K562 (cell line): Measurements from ENCODE around the gene CELA3B. TPM values are rescaled to one million over a fixed set of nuclear protein-coding genes. Genes with fewer than 3 reads are reported as not detected.

ENCODE experiments used
- ATAC-seq: fragments of 200-7000 bp; cut with Tn5 transposase; 3 replicates; pipeline ENCODE4 v1.9.1; 2020; ENCODE audit warnings: moderate library complexity
- BruUV-seq: library from RNA; stranded (reverse); fragments of 400-500 nt; replicated peaks from 2 replicates; lab custom pipeline; 2021; lab: Mats Ljungman, UMichigan
- CTCF ChIA-PET: fragments of 300-600 bp; formaldehyde crosslinking; extraction: SDS; loops from one replicate; lab custom pipeline; 2021; ENCODE audit warnings: low intra/inter-chr PET ratio; lab: Yijun Ruan, JAX
- POLR2A ChIA-PET: fragments of 300-600, 350-650 bp; sonication (Branson Sonifier 250); formaldehyde crosslinking; extraction: SDS; loops from one replicate; lab custom pipeline; 2021; ENCODE audit warnings: antibody characterized with exemption, inconsistent platforms; lab: Yijun Ruan, JAX
- DNase-seq, 4 experiments: peaks; one replicate each; pipeline versions ENCODE4 v3.0.0 to v3.0.0-alpha.2; 2011 to 2018; ENCODE audit warnings: low spot score in 3 of 4, mixed read lengths in 3 of 4; ENCODE audit errors: extremely low read depth in 1 of 4
- FAIRE-seq: peaks from 2 replicates; lab custom pipeline; 2011; peaks lifted over from hg19 to GRCh38; lab: Jason Lieb, UNC
- H2AFZ ChIP-seq: 2 replicates; pipeline ENCODE4 v1.6.0; 2011; ENCODE audit warnings: low read depth, low read length, control low read depth, inconsistent platforms
- H3K27ac ChIP-seq: fragments of 200-600 bp; 3 replicates; pipeline ENCODE4 v1.8.0; 2011; ENCODE audit warnings: low read depth, mild to moderate bottlenecking, control low read depth, inconsistent platforms, low read length, moderate library complexity, mixed read lengths; ENCODE audit errors: extremely low read depth
- H3K27me3 ChIP-seq, 2 experiments: fragments of 300-600 bp in 1 of 2; 2 replicates in 1 of 2; 3 replicates in 1 of 2; pipeline versions ENCODE4 v1.6.0 to v1.8.0; 2011; ENCODE audit warnings: inconsistent platforms in 2 of 2, low read length in 2 of 2, mild to moderate bottlenecking in 1 of 2, mixed read lengths in 1 of 2, moderate library complexity in 1 of 2; ENCODE audit not compliant: control insufficient read depth in 2 of 2, insufficient read depth in 2 of 2
- H3K36me3 ChIP-seq: fragments of 300-600 bp; 3 replicates; pipeline ENCODE4 v1.8.0; 2011; ENCODE audit warnings: mild to moderate bottlenecking, low read length, inconsistent platforms; ENCODE audit not compliant: control insufficient read depth, insufficient read depth
- H3K4me1 ChIP-seq, 2 experiments: fragments of 200-600 bp in 1 of 2; replicated peaks in 1 of 2; 2 replicates in 1 of 2; 3 replicates in 1 of 2; pipeline versions ENCODE4 v1.5.1 to v1.8.0; 2011; ENCODE audit warnings: inconsistent platforms in 2 of 2, low read length in 2 of 2, mild to moderate bottlenecking in 1 of 2, mixed read lengths in 1 of 2, moderate library complexity in 1 of 2; ENCODE audit not compliant: control insufficient read depth in 2 of 2, insufficient read depth in 2 of 2
- H3K4me2 ChIP-seq: 2 replicates; pipeline ENCODE4 v1.6.1; 2011; ENCODE audit warnings: low read length, control low read depth, inconsistent platforms, mixed read lengths; ENCODE audit not compliant: insufficient read depth
- H3K4me3 ChIP-seq: fragments of 200-600 bp; sonication (generic), shearing (Covaris generic); 2 replicates; pipeline ENCODE4 v1.5.1; 2016; ENCODE audit warnings: control low read depth, inconsistent platforms
- H3K79me2 ChIP-seq: fragments of 200-600 bp; 3 replicates; pipeline ENCODE4 v1.8.0; 2011; ENCODE audit warnings: low read length, inconsistent platforms; ENCODE audit not compliant: control insufficient read depth, insufficient read depth
- H3K9ac ChIP-seq, 2 experiments: 2 replicates each; pipeline versions ENCODE4 v1.6.0 to v1.6.1; 2011; ENCODE audit warnings: low read depth in 2 of 2, low read length in 2 of 2, control low read depth in 1 of 2, inconsistent platforms in 1 of 2, mild to moderate bottlenecking in 1 of 2, mixed read lengths in 1 of 2; ENCODE audit not compliant: insufficient read depth in 1 of 2
- H3K9me1 ChIP-seq: one replicate; pipeline ENCODE4 v1.6.0; 2011; ENCODE audit warnings: inconsistent platforms, mild to moderate bottlenecking, low read length, moderate library complexity; ENCODE audit not compliant: control insufficient read depth, insufficient read depth
- H3K9me3 ChIP-seq: replicated peaks from 2 replicates; pipeline ENCODE4 v1.5.1; 2011; ENCODE audit warnings: low read depth, low read length, inconsistent platforms; ENCODE audit not compliant: control insufficient read depth, insufficient read depth
- H4K20me1 ChIP-seq: replicated peaks from 2 replicates; pipeline ENCODE4 v1.6.1; 2011; ENCODE audit warnings: low read length, inconsistent platforms, mixed read lengths; ENCODE audit not compliant: control insufficient read depth, insufficient read depth
- DDX20 ChIP-seq: fragments of 450-650 bp; IDR thresholded peaks from 2 replicates; pipeline ENCODE4 v1.6.1; 2016; ENCODE audit warnings: missing genetic modification characterization, low read depth, mild to moderate bottlenecking, missing compliant biosample characterization, moderate library complexity
- ETS1 ChIP-seq: conservative IDR thresholded peaks from 2 replicates; pipeline ENCODE4 v1.6.1; 2011; ENCODE audit warnings: low read depth, mild to moderate bottlenecking, low read length; ENCODE audit not compliant: control insufficient read depth
- HMBOX1 ChIP-seq: sonication (generic); IDR thresholded peaks from 2 replicates; pipeline ENCODE4 v1.6.1; 2016
- KAT2B ChIP-seq: IDR thresholded peaks from one replicate; pipeline ENCODE4 v1.6.1; 2012; ENCODE audit warnings: low read depth, mild to moderate bottlenecking, control low read depth, inconsistent platforms, low read length, moderate library complexity
- MYNN ChIP-seq, 2 experiments: sonication (generic); formaldehyde crosslinking in 1 of 2; IDR thresholded peaks; 2 replicates each; pipeline versions ENCODE4 v1.5.0 to v1.6.1; 2016 to 2020; ENCODE audit warnings: antibody characterized with exemption in 1 of 2, missing genetic modification reagents in 1 of 2
- NCOA4 ChIP-seq: fragments of 450-650 bp; IDR thresholded peaks from 2 replicates; pipeline ENCODE4 v1.6.1; 2018; ENCODE audit warnings: mild to moderate bottlenecking; ENCODE audit not compliant: partially characterized antibody
- POLR3A ChIP-seq: IDR thresholded peaks from 2 replicates; pipeline ENCODE4 v1.6.1; 2011; ENCODE audit warnings: borderline replicate concordance, mild to moderate bottlenecking, moderate library complexity; ENCODE audit not compliant: insufficient read length, insufficient read depth; ENCODE audit errors: extremely low read depth
- PRMT5 ChIP-seq: sonication (generic); formaldehyde crosslinking; IDR thresholded peaks from 2 replicates; pipeline ENCODE4 v1.5.0; 2020; ENCODE audit warnings: missing genetic modification reagents
- ZNF174 ChIP-seq: fragments of 250-450 bp; sonication (Bioruptor Pico); IDR thresholded peaks from 2 replicates; pipeline ENCODE4 v1.4.0; 2020; ENCODE audit warnings: mild to moderate bottlenecking
- ZNF830 ChIP-seq: fragments of 250-450 bp; sonication (Bioruptor Pico); IDR thresholded peaks from 2 replicates; pipeline ENCODE4 v1.5.0; 2021; ENCODE audit warnings: mild to moderate bottlenecking
- WGBS: fragments of 100-300 bp; shearing (Covaris generic); methylation state at CpG from one replicate; pipeline ENCODE4 v1.1.6; 2016; ENCODE audit warnings: low coverage, mixed read lengths; ENCODE audit not compliant: insufficient coverage; ENCODE audit errors: missing lambda C conversion rate; 5-methylcytosine and 5-hydroxymethylcytosine counted together
- in situ Hi-C: fragments of 300-500 bp; cut with MboI; formaldehyde crosslinking; loops from 4 replicates; pipeline ENCODE4 v1.15.0; 2018; ENCODE audit warnings: inconsistent platforms, mixed read lengths
- intact Hi-C: fragments of 100-400 bp; cut with micrococcal nuclease; formaldehyde crosslinking; loops from 2 replicates; pipeline ENCODE4 v1.14.2; 2022
- polyA plus RNA-seq, 8 experiments: library from polyadenylated mRNA; depleted of rRNA in 4 of 8; stranded (reverse) in 5 of 8; unstranded in 3 of 8; fragments of >200 nt; fragmentation: Nextera tagmentation in 2 of 8; fragmentation: Illumina TruSeq in 1 of 8; extraction: Ambion mirVana in 2 of 8; extraction: Trizol in 1 of 8; gene quantifications; 2 replicates each; pipeline versions ENCODE4 v1.2.1 to v1.2.3, GENCODE V29; 2011 to 2014; ENCODE audit warnings: inconsistent platforms in 1 of 8, missing spikeins in 1 of 8
- total RNA-seq, 7 experiments: library from RNA; depleted of rRNA in 6 of 7; stranded (reverse); fragments of >200 nt in 6 of 7; fragmentation: Illumina TruSeq in 2 of 7; extraction: Trizol in 2 of 7; gene quantifications; 2 replicates each; pipeline versions ENCODE4 v1.2.1 to v1.2.3, GENCODE V29; 2011 to 2021; ENCODE audit warnings: low replicate concordance in 1 of 7
- TF ChIP-seq, protein P1 (sequence below): sonication (generic); formaldehyde crosslinking; IDR thresholded peaks from 2 replicates; pipeline ENCODE4 v1.8.0; 2022; ENCODE audit warnings: mild to moderate bottlenecking, missing genetic modification reagents
- TF ChIP-seq, protein P2 (sequence below): IDR thresholded peaks from 2 replicates; pipeline ENCODE4 v1.6.1; 2011; ENCODE audit not compliant: insufficient read length; ENCODE audit errors: extremely low read depth

Gene CELA3B
- total and polyA plus RNA-seq, 9 of the 15 experiments (the other 6 are each of a cell fraction or from before 2014, with no cell fraction given) = 3.1 TPM; not detected in 8

DNA sequence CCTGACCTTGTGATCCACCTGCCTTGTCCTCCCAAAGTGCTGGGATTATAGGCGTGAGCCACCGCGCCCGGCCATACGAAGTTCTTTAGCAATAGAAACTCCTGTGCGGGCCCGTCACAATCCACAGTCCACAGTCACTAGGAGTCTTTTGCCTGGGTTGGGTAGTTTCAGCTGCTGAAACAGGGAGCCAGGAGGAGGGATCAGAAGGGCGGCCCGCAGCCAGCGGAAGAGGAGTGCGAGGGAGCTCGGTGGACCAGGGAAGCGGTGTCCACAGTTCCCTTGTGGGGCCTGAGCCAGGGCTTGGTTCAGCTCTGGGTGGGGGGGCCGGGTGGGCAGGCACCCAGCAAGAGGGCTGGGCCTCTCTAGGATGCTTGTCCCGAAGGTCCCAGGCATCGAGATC lies 21.8 kb upstream of the CELA3B start:
- Histone ChIP-seq H3K27me3 (no peaks in the 10 kb centered on the region), H3K4me3 (no peak overlapping the region), H3K4me2 (no peak overlapping the region), H3K9me3 (no peaks in the 10 kb centered on the region), H3K9me1 (no peaks in the 10 kb centered on the region), H3K9ac (no peak overlapping the region), H2AFZ (no peak overlapping the region), H3K79me2 (no peaks in the 10 kb centered on the region), H4K20me1 (no peaks in the 10 kb centered on the region), H3K4me1 (peaks cover 18 to 26% of the 10 kb centered on the region in 2 experiments), H3K27ac (no peak overlapping the region), H3K36me3 (no peaks in the 10 kb centered on the region)
- no TSS peak for BruUV-seq
- no peak for ATAC-seq
- CTCF ChIA-PET = interaction anchor here (0.6 kb wide), 1 partner anchor 9 kb away, joined by 3 read pairs; no protein-coding TSS in a partner anchor
- DNase-seq = no peak
- intact Hi-C loops = no loop called here
- TF ChIP-seq ZNF830 (CRISPR knock-in tag) (no peak), NCOA4 (no peak), MYNN (IDR thresholded peaks at IDR 0.05) (no peak), MYNN (CRISPR knock-in tag; IDR thresholded peaks at IDR 0.05) (no peak), POLR3A (no peak), ZNF174 (no peak), KAT2B (no peak), HMBOX1 (no peak), DDX20 (tag) (no peak), PRMT5 (CRISPR knock-in tag) (no peak), ETS1 (no peak)
- TF ChIP-seq, protein P1, sequence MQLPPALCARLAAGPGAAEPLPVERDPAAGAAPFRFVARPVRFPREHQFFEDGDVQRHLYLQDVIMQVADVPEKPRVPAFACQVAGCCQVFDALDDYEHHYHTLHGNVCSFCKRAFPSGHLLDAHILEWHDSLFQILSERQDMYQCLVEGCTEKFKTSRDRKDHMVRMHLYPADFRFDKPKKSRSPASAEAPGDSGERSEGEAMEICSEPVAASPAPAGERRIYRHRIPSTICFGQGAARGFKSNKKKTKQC (CRISPR knock-in tag) = no peak
- TF ChIP-seq, protein P2, sequence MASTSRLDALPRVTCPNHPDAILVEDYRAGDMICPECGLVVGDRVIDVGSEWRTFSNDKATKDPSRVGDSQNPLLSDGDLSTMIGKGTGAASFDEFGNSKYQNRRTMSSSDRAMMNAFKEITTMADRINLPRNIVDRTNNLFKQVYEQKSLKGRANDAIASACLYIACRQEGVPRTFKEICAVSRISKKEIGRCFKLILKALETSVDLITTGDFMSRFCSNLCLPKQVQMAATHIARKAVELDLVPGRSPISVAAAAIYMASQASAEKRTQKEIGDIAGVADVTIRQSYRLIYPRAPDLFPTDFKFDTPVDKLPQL = no peak
- in situ Hi-C loops = no loop called here
- FAIRE-seq = no peak
- POLR2A ChIA-PET = interaction anchor here (0.7 to 1.3 kb wide), 4 partner anchors 15 to 701 kb away, joined by 3 to 5 read pairs (median 4); no protein-coding TSS in a partner anchor
- 78% methylated on average over 16 of the region's 16 CpGs for WGBS
